Liver (tissue), 3 donors: Measurements from ENCODE around the gene ANO8.

ENCODE experiments used
- RAD21 ChIP-seq, 2 donors: IDR thresholded peaks; 2 replicates each; pipeline ENCODE4 v1.6.1; 2016; ENCODE audit warnings: antibody characterized with exemption in 2 of 2, mild to moderate bottlenecking in 2 of 2
- TAF1 ChIP-seq: conservative IDR thresholded peaks from 2 replicates; pipeline ENCODE4 v1.6.1; 2016; ENCODE audit warnings: antibody characterized with exemption, mild to moderate bottlenecking
- YY1 ChIP-seq: IDR thresholded peaks from 2 replicates; pipeline ENCODE4 v1.6.1; 2016; ENCODE audit warnings: antibody characterized with exemption, mild to moderate bottlenecking
- TF ChIP-seq, protein P1 (sequence below): IDR thresholded peaks from 2 replicates; pipeline ENCODE4 v1.6.1; 2016; ENCODE audit warnings: antibody characterized with exemption
- TF ChIP-seq, protein P2 (sequence below): fragments of 150-350 bp; IDR thresholded peaks from 2 replicates; pipeline ENCODE4 v1.5.1; 2017; ENCODE audit warnings: improper control_type of control experiment, low read depth, low read length; ENCODE audit not compliant: missing input control
- TF ChIP-seq, protein P3 (sequence below): IDR thresholded peaks from 2 replicates; pipeline ENCODE4 v1.6.1; 2016; ENCODE audit warnings: antibody characterized with exemption
- TF ChIP-seq, protein P4 (sequence below): IDR thresholded peaks from 2 replicates; pipeline ENCODE4 v1.6.1; 2016; ENCODE audit warnings: antibody characterized with exemption
- TF ChIP-seq, protein P5 (sequence below): IDR thresholded peaks from 2 replicates; pipeline ENCODE4 v1.6.1; 2016; ENCODE audit warnings: antibody characterized with exemption, mild to moderate bottlenecking
- donor health status: healthy.
- donor health status: healthy.

DNA sequence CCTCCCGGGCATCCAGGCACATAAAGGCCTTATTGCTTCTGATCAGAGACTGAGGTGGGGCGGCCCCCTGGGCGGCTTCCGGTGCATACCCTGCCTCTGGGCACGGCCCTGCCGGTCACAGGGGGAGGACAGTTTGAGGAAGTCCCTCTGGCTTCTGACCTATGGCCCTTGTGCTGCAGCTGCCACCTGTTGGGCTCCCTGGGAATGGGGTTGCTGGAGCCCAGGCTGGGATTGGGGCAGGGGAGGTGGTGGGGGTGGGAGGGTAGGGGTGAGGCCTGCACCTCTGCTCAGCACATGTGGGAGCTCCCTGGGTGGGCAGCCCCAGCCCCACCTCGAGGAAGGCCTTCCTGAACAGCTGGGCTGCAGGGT, 10.7 kb downstream of the ANO8 start:
- TF ChIP-seq, protein P1, sequence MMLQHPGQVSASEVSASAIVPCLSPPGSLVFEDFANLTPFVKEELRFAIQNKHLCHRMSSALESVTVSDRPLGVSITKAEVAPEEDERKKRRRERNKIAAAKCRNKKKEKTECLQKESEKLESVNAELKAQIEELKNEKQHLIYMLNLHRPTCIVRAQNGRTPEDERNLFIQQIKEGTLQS = no peak
- TF ChIP-seq, protein P2, sequence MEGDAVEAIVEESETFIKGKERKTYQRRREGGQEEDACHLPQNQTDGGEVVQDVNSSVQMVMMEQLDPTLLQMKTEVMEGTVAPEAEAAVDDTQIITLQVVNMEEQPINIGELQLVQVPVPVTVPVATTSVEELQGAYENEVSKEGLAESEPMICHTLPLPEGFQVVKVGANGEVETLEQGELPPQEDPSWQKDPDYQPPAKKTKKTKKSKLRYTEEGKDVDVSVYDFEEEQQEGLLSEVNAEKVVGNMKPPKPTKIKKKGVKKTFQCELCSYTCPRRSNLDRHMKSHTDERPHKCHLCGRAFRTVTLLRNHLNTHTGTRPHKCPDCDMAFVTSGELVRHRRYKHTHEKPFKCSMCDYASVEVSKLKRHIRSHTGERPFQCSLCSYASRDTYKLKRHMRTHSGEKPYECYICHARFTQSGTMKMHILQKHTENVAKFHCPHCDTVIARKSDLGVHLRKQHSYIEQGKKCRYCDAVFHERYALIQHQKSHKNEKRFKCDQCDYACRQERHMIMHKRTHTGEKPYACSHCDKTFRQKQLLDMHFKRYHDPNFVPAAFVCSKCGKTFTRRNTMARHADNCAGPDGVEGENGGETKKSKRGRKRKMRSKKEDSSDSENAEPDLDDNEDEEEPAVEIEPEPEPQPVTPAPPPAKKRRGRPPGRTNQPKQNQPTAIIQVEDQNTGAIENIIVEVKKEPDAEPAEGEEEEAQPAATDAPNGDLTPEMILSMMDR = no peak
- TF ChIP-seq, protein P3, sequence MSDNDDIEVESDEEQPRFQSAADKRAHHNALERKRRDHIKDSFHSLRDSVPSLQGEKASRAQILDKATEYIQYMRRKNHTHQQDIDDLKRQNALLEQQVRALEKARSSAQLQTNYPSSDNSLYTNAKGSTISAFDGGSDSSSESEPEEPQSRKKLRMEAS = no peak
- no peak for TF ChIP-seq TAF1
- TF ChIP-seq, protein P4, sequence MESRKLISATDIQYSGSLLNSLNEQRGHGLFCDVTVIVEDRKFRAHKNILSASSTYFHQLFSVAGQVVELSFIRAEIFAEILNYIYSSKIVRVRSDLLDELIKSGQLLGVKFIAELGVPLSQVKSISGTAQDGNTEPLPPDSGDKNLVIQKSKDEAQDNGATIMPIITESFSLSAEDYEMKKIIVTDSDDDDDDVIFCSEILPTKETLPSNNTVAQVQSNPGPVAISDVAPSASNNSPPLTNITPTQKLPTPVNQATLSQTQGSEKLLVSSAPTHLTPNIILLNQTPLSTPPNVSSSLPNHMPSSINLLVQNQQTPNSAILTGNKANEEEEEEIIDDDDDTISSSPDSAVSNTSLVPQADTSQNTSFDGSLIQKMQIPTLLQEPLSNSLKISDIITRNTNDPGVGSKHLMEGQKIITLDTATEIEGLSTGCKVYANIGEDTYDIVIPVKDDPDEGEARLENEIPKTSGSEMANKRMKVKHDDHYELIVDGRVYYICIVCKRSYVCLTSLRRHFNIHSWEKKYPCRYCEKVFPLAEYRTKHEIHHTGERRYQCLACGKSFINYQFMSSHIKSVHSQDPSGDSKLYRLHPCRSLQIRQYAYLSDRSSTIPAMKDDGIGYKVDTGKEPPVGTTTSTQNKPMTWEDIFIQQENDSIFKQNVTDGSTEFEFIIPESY = no peak
- TF ChIP-seq RAD21 (IDR thresholded peaks at IDR 0.05) = no peak
- TF ChIP-seq YY1 = no peak
- TF ChIP-seq, protein P5, sequence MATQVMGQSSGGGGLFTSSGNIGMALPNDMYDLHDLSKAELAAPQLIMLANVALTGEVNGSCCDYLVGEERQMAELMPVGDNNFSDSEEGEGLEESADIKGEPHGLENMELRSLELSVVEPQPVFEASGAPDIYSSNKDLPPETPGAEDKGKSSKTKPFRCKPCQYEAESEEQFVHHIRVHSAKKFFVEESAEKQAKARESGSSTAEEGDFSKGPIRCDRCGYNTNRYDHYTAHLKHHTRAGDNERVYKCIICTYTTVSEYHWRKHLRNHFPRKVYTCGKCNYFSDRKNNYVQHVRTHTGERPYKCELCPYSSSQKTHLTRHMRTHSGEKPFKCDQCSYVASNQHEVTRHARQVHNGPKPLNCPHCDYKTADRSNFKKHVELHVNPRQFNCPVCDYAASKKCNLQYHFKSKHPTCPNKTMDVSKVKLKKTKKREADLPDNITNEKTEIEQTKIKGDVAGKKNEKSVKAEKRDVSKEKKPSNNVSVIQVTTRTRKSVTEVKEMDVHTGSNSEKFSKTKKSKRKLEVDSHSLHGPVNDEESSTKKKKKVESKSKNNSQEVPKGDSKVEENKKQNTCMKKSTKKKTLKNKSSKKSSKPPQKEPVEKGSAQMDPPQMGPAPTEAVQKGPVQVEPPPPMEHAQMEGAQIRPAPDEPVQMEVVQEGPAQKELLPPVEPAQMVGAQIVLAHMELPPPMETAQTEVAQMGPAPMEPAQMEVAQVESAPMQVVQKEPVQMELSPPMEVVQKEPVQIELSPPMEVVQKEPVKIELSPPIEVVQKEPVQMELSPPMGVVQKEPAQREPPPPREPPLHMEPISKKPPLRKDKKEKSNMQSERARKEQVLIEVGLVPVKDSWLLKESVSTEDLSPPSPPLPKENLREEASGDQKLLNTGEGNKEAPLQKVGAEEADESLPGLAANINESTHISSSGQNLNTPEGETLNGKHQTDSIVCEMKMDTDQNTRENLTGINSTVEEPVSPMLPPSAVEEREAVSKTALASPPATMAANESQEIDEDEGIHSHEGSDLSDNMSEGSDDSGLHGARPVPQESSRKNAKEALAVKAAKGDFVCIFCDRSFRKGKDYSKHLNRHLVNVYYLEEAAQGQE = no peak
